T-cell (primary cell): ENCODE measurements around the gene CERS6. TPM values are rescaled to one million over a fixed set of nuclear protein-coding genes. Genes with fewer than 3 reads are reported as not detected.

Experiments
- ATAC-seq, 4 experiments: fragments of 200-7000 bp in 3 of 4; fragments of 150-1000 bp in 1 of 4; cut with Tn5 transposase; replicated peaks in 1 of 4; 1 replicate in 3 of 4; 2 replicates in 1 of 4; pipeline ENCODE4 v1.10.0; 2021; ENCODE audit warnings: moderate library complexity in 3 of 4, mild to moderate bottlenecking in 2 of 4, moderate number of reproducible peaks in 1 of 4
- CTCF ChIA-PET, 2 donors: fragments of 300-600 bp; sonication (Branson Sonifier 250); formaldehyde crosslinking; loops; one replicate each; lab custom pipeline; 2022; ENCODE audit warnings: antibody characterized with exemption in 2 of 2; lab: Charles Lee
- POLR2A ChIA-PET, 2 donors: fragments of 300-600 bp; sonication (Branson Sonifier 250); formaldehyde crosslinking; loops; one replicate each; lab custom pipeline; 2022; ENCODE audit warnings: antibody characterized with exemption in 2 of 2; lab: Charles Lee
- DNase-seq, 35 experiments: peaks; one replicate each; pipeline versions ENCODE4 v3.0.0 to v3.0.0-alpha.2; 2013 to 2023
- H3K27ac ChIP-seq: one replicate; pipeline ENCODE4 v1.5.1; 2013; ENCODE audit warnings: low read length
- H3K27me3 ChIP-seq, 2 experiments: replicated peaks in 1 of 2; 1 replicate in 1 of 2; 2 replicates in 1 of 2; pipeline versions ENCODE4 v1.6.1 to v1.7.0; 2013; ENCODE audit warnings: low read length in 1 of 2, mixed read lengths in 1 of 2; ENCODE audit not compliant: control insufficient read depth in 2 of 2, insufficient read depth in 2 of 2; ENCODE audit errors: extremely low read depth in 1 of 2
- H3K36me3 ChIP-seq, 2 donors: 1 replicate in 1 of 2; 2 replicates in 1 of 2; pipeline versions ENCODE4 v1.6.1 to v1.7.0; 2013; ENCODE audit warnings: low read length in 1 of 2; ENCODE audit not compliant: control insufficient read depth in 2 of 2, insufficient read depth in 1 of 2; ENCODE audit errors: extremely low read depth in 1 of 2
- H3K4me1 ChIP-seq, 2 experiments: 1 replicate in 1 of 2; 2 replicates in 1 of 2; pipeline versions ENCODE4 v1.6.1 to v1.7.0; 2013; ENCODE audit warnings: low read length in 2 of 2, mixed read lengths in 1 of 2; ENCODE audit not compliant: insufficient read depth in 2 of 2, control insufficient read depth in 1 of 2; ENCODE audit errors: extremely low read depth in 1 of 2
- H3K4me3 ChIP-seq, 2 donors: 1 replicate in 1 of 2; 2 replicates in 1 of 2; pipeline versions ENCODE4 v1.5.1 to v1.7.0; 2013; ENCODE audit warnings: mild to moderate bottlenecking in 2 of 2, low read length in 1 of 2, moderate library complexity in 1 of 2; ENCODE audit not compliant: control insufficient read depth in 1 of 2; ENCODE audit errors: extremely low read depth in 1 of 2
- H3K9me3 ChIP-seq: 2 replicates; pipeline ENCODE4 v1.7.0; 2013
- H3K27ac Mint-ChIP-seq, 2 donors: one replicate each; pipeline ENCODE4 v1.8.0; 2020 to 2021; ENCODE audit warnings: mild to moderate bottlenecking in 2 of 2, mixed read lengths in 2 of 2
- H3K27me3 Mint-ChIP-seq, 2 donors: one replicate each; pipeline ENCODE4 v1.8.0; 2021 to 2022; ENCODE audit warnings: mixed read lengths in 2 of 2
- H3K36me3 Mint-ChIP-seq: one replicate; pipeline ENCODE4 v1.8.0; 2021; ENCODE audit warnings: mixed read lengths
- H3K4me1 Mint-ChIP-seq, 3 donors: one replicate each; pipeline ENCODE4 v1.8.0; 2020 to 2022; ENCODE audit warnings: mixed read lengths in 3 of 3, mild to moderate bottlenecking in 1 of 3
- H3K4me3 Mint-ChIP-seq, 3 donors: one replicate each; pipeline ENCODE4 v1.8.0; 2020 to 2022; ENCODE audit warnings: mild to moderate bottlenecking in 3 of 3, mixed read lengths in 3 of 3, moderate library complexity in 3 of 3
- H3K9me3 Mint-ChIP-seq, 3 donors: one replicate each; pipeline ENCODE4 v1.8.0; 2020 to 2022; ENCODE audit warnings: mixed read lengths in 3 of 3
- WGBS: methylation state at CpG from one replicate; pipeline ENCODE4 v1.1.5; 2013; ENCODE audit warnings: missing lambda C conversion rate; ENCODE audit not compliant: insufficient coverage; 5-methylcytosine and 5-hydroxymethylcytosine counted together
- total RNA-seq, 35 experiments: library from RNA in 6 of 35; stranded (reverse) in 6 of 35; fragments of 120-200 nt in 1 of 35; gene quantifications; one replicate each; pipeline versions ENCODE4 v1.2.1 to v1.2.4 and lab custom pipeline; 2013 to 2026

The CERS6 gene
- total RNA-seq, 5 donors from 2014 or later (not counting 1 experiment from before 2014, with no cell fraction given), result 11.1 to 20.3 (median 13.6) TPM

DNA sequence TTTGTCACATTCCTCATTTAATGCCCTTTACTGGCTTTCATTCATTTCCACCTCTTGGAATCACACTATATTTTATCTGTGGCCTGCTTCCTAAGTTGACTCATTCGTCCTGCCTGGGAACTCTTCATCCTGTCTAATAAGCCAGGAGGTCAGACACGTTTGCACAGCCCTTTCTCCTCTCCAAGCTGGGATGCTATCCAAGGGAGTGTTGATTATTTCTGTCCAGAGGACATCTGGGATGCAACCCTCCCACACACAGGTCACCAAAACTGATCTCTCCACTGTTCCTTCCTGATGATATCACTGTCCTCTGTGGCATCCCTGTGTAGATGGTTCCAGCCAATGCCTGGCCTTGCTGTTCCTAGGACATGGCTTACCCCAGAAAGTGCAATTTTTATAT lies 266.5 kb downstream of the CERS6 start:
- H3K4me3 ChIP-seq, result no peak overlapping the region
- Mint-ChIP-seq H3K36me3 (peaks cover 50% of the 10 kb centered on the region), H3K4me1 (peaks cover 11 to 16% (median 14%) of the 10 kb centered on the region in 3 donors), H3K4me3 (no peak overlapping the region), H3K27me3 (no peaks in the 10 kb centered on the region), H3K27ac (no peak overlapping the region), H3K9me3 (no peaks in the 10 kb centered on the region)
- 67% methylated on average over 1 of the region's 2 CpGs for WGBS
- H3K27me3 ChIP-seq, result no peaks in the 10 kb centered on the region
- ChIA-PET CTCF (no interaction called here), POLR2A (no interaction called here)
- H3K4me1 ChIP-seq, result peaks cover 0 to 3% of the 10 kb centered on the region in 2 experiments
- H3K36me3 ChIP-seq, result peaks cover 0 to 6% of the 10 kb centered on the region in 2 donors
- no peak for ATAC-seq
- no peak for DNase-seq
- no peaks in the 10 kb centered on the region for H3K9me3 ChIP-seq
- H3K27ac ChIP-seq, result no peak overlapping the region

DNA sequence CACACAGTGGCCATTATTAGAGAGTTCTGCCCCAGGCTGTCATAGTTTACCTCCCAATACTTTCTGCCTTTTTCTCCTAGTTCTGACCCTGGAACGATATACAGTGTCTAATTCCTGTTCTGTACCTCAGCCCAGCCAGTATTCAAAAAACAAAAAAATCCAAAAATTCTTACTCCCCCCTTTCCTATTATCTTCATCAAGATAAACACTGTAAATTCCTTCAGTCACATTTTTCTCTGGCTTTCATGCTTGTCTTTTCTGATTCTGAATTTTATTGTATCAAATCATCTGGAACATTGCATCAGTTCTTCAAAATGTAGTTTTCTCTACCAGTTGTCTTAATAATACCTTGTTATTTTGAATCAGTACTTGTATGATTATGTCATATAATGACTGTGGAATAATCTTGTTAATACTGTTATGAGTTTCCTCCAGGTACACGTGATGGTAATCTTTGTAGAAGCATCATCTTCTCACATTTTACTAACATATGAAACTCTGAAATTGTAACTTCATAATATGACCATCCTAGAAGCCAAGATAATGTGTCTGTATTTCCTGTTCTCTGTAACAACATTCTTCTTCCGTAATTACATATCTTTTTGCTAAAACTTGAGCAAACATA lies 267.3 kb downstream of the CERS6 start:
- no peak for DNase-seq
- Mint-ChIP-seq H3K4me1 (peaks cover 5 to 8% (median 6%) of the 10 kb centered on the region in 3 donors), H3K9me3 (no peaks in the 10 kb centered on the region), H3K27ac (no peak overlapping the region), H3K4me3 (no peak overlapping the region), H3K36me3 (peaks cover 47% of the 10 kb centered on the region), H3K27me3 (no peaks in the 10 kb centered on the region)
- Histone ChIP-seq H3K4me1 (no peaks in the 10 kb centered on the region), H3K4me3 (no peak overlapping the region), H3K27ac (no peak overlapping the region), H3K9me3 (no peaks in the 10 kb centered on the region), H3K36me3 (peaks cover 0 to 6% of the 10 kb centered on the region in 2 donors), H3K27me3 (no peaks in the 10 kb centered on the region)
- no peak for ATAC-seq
- POLR2A ChIA-PET, result no interaction called here
- WGBS, result 80% methylated on average over 1 of the region's 3 CpGs
- CTCF ChIA-PET, result no interaction called here

DNA sequence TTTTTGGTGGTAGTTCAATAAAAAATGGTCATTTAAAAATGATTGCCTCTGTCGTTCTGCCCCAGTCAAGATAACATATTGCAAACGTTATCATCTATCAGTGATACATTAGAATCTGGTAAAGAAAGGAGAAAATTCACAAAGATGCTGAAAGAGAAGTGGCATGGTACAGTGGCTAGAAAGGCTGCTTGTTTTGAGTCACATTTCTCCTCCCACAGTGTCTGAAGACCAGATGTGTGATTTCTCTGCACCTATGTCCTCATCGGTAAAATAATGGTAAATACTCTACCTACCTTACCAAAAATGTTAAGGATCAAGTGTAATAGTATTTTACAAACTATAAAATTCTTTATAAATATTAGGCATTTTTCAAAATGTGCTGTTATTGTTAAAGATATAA lies 270.3 kb downstream of the CERS6 start:
- Histone ChIP-seq H3K27ac (no peak overlapping the region), H3K9me3 (no peaks in the 10 kb centered on the region), H3K4me3 (no peak overlapping the region), H3K36me3 (peaks cover 0 to 9% of the 10 kb centered on the region in 2 donors), H3K4me1 (no peaks in the 10 kb centered on the region), H3K27me3 (no peaks in the 10 kb centered on the region)
- CTCF ChIA-PET, result no interaction called here
- Mint-ChIP-seq H3K9me3 (no peaks in the 10 kb centered on the region), H3K27ac (no peak overlapping the region), H3K27me3 (no peaks in the 10 kb centered on the region), H3K36me3 (peaks cover 39% of the 10 kb centered on the region), H3K4me1 (peaks cover 0 to 4% (median 0%) of the 10 kb centered on the region in 3 donors), H3K4me3 (no peak overlapping the region)
- DNase-seq, result no peak
- no peak for ATAC-seq
- POLR2A ChIA-PET, result no interaction called here
- 100% methylated on average over 1 of the region's 3 CpGs for WGBS

DNA sequence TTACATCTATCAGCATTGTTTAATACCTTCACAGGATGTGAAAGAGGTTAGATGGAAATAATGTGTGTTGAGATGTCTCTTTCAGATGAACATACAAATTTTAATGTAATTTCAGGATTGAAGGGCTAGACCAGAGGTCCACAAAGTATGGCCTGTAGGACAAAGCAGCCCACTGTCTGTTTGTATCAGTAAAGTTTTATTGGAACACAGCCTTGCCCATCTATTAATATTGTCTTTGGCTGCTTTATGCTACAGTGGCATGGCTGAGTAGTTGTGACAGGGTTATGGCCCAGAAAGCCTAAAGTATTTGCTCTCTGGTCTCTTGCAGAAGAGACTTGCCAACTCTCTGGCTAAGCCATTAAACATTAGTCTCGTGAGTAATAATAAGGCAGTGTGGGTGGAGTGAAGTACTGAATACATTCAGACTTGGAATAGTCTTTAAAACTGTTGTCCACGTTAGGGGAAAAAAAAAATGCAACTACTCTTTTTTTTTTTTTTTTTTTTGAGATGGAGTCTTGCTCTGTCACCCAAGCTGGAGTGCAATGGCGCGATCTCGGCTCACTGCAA lies 271.9 kb downstream of the CERS6 start:
- POLR2A ChIA-PET, result interaction anchor here in 1 of 2 donors (0.6 kb wide), 1 partner anchor 56 kb away, joined by 8 read pairs; no protein-coding TSS in a partner anchor
- H3K36me3 ChIP-seq, result peaks cover 0 to 3% of the 10 kb centered on the region in 2 donors
- Mint-ChIP-seq H3K4me3 (no peak overlapping the region), H3K27me3 (no peaks in the 10 kb centered on the region), H3K36me3 (peaks cover 29% of the 10 kb centered on the region), H3K4me1 (peaks cover 0 to 4% (median 0%) of the 10 kb centered on the region in 3 donors), H3K27ac (no peak overlapping the region), H3K9me3 (no peaks in the 10 kb centered on the region)
- no peaks in the 10 kb centered on the region for H3K27me3 ChIP-seq
- no peaks in the 10 kb centered on the region for H3K9me3 ChIP-seq
- H3K27ac ChIP-seq, result no peak overlapping the region
- 93% methylated on average over 3 of the region's 5 CpGs for WGBS
- no peaks in the 10 kb centered on the region for H3K4me1 ChIP-seq
- ATAC-seq (no peak), DNase-seq (no peak)
- CTCF ChIA-PET, result no interaction called here
- no peak overlapping the region for H3K4me3 ChIP-seq

DNA sequence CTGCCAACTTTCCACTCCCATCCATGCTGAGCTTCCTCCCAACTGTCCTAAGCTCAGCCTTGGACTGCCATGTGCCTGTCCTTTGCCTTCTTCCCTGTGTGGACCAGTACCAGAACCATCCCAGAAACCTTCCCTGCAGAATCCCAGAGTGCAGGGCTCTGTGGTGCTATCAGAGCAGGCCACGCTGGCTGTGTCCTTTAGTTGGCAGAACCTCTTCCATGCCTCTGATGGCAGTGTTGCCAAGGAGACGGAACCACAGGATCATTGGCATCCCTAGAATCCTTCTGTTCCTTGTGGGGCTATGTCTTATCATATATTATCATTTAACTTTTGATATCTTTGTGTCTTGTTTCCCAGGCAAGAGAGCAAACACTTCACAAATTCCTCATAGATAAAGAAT lies 273.4 kb downstream of the CERS6 start:
- Histone ChIP-seq H3K4me3 (no peak overlapping the region), H3K27ac (no peak overlapping the region), H3K36me3 (peaks cover 0 to 3% of the 10 kb centered on the region in 2 donors), H3K27me3 (no peaks in the 10 kb centered on the region), H3K4me1 (no peaks in the 10 kb centered on the region), H3K9me3 (no peaks in the 10 kb centered on the region)
- Mint-ChIP-seq H3K27ac (no peak overlapping the region), H3K4me3 (no peak overlapping the region), H3K36me3 (peaks cover 22% of the 10 kb centered on the region), H3K4me1 (no peaks in the 10 kb centered on the region), H3K27me3 (no peaks in the 10 kb centered on the region), H3K9me3 (no peaks in the 10 kb centered on the region)
- ChIA-PET CTCF (no interaction called here), POLR2A (interaction anchor here in 1 of 2 donors (0.5 kb wide), 1 partner anchor 142 kb away, joined by 3 read pairs; no protein-coding TSS in a partner anchor)
- no peak for DNase-seq
- WGBS, result 100% methylated on average over 1 of the region's 2 CpGs
- ATAC-seq, result no peak

DNA sequence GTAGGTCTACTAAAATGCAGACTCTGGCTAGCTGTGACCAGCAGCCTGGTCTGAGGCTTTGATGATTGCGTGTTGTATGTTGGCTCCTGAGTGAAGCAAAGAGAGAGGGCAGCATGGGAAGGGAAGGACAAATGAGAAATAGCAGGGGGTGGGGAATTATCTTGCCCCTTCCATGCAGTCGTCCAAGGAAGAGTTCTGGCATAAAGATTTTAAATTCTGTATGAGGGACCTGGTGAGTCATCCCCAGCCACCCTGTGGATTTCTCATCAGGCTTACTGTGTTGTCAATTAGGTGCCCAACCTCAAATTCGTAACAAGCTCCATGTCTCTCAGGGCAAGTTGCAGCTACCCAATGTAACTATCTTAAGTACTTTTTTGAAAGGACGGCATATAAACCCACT lies 274.3 kb downstream of the CERS6 start:
- Histone ChIP-seq H3K27me3 (no peaks in the 10 kb centered on the region), H3K27ac (no peak overlapping the region), H3K36me3 (peaks cover 0 to 3% of the 10 kb centered on the region in 2 donors), H3K4me3 (no peak overlapping the region), H3K9me3 (no peaks in the 10 kb centered on the region), H3K4me1 (no peaks in the 10 kb centered on the region)
- POLR2A ChIA-PET, result no interaction called here
- Mint-ChIP-seq H3K27me3 (no peaks in the 10 kb centered on the region), H3K27ac (no peak overlapping the region), H3K36me3 (peaks cover 22% of the 10 kb centered on the region), H3K4me3 (no peak overlapping the region), H3K9me3 (no peaks in the 10 kb centered on the region), H3K4me1 (no peaks in the 10 kb centered on the region)
- 96% methylated on average over 4 of the region's 4 CpGs for WGBS
- ATAC-seq (no peak), DNase-seq (no peak)
- CTCF ChIA-PET, result no interaction called here
